Fibroblast of villous mesenchyme (primary cell): ENCODE data around the gene TACC2. TPM values are rescaled to one million over a fixed set of nuclear protein-coding genes. Genes with fewer than 3 reads are reported as not detected.

Experiments used
- DNase-seq: peaks from one replicate; pipeline ENCODE4 v3.0.0-alpha.2; 2010; ENCODE audit warnings: low read depth
- H3K4me3 ChIP-seq: 2 replicates; pipeline ENCODE4 v1.5.1; 2011; ENCODE audit warnings: low read depth, mild to moderate bottlenecking, low read length
- total RNA-seq: library from RNA; depleted of rRNA; stranded (reverse); fragments of >200 nt; gene quantifications from 2 replicates; pipeline ENCODE4 v1.2.3, GENCODE V29; 2012
- TF ChIP-seq, protein P1 (sequence below): IDR thresholded peaks from 2 replicates; pipeline ENCODE4 v1.5.1; 2012; ENCODE audit warnings: low read depth, mild to moderate bottlenecking, low read length; ENCODE audit not compliant: insufficient read depth

Gene TACC2
- total RNA-seq, 1 donor, result 5.6 TPM

DNA sequence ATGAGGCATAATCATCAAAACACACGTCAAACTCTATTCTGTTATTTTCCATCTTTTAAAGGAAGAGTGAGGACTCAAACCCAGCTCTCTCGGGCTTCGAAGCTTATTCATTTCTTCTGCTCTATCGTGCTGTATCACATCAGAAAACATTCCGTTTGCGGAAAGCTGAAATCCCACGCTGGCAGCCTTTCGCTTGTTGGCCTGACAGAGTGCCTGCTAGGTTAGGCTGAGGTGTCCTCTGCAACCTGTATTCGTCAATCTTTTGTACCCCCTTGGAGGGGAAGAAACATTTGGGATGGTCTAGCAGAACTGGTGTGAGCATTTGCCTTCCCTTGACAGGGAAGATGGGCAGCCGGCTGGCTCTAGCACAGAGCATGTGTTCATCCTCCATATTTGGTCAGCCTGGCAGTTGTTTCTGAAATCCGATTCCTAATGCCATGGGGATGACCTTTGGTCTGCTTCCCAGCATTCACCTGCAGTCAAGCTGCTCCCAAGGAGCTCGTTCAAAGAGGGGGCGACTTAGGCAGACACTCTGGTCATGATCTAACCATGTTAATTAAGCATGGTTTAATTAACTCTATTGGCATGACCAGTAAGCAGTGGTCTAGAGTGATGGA is 55.2 kb downstream of the TACC2 start:
- no peak overlapping the region for H3K4me3 ChIP-seq
- peak; percentile 35 for DNase-seq
- TF ChIP-seq, protein P1, sequence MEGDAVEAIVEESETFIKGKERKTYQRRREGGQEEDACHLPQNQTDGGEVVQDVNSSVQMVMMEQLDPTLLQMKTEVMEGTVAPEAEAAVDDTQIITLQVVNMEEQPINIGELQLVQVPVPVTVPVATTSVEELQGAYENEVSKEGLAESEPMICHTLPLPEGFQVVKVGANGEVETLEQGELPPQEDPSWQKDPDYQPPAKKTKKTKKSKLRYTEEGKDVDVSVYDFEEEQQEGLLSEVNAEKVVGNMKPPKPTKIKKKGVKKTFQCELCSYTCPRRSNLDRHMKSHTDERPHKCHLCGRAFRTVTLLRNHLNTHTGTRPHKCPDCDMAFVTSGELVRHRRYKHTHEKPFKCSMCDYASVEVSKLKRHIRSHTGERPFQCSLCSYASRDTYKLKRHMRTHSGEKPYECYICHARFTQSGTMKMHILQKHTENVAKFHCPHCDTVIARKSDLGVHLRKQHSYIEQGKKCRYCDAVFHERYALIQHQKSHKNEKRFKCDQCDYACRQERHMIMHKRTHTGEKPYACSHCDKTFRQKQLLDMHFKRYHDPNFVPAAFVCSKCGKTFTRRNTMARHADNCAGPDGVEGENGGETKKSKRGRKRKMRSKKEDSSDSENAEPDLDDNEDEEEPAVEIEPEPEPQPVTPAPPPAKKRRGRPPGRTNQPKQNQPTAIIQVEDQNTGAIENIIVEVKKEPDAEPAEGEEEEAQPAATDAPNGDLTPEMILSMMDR, result no peak

DNA sequence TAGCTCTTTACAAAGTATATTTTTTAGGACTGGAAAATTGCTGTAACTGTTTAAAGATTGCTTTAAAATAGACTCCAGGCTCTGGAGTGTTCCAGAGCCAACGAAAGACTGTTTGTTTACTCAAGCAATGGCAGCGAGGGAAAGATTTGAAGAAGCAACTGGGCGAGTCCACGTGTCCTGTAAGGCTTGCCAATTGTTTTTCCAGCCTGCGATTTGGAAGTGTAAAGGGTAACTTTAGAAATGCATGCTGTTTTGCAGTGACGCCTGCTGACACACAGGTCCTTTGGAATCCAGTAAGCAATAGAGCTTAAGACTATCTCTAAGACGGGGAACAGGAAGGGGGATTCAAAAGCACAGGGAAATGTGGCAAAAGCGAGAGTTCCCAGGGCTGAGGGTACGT is 55.8 kb downstream of the TACC2 start:
- no peak overlapping the region for H3K4me3 ChIP-seq

DNA sequence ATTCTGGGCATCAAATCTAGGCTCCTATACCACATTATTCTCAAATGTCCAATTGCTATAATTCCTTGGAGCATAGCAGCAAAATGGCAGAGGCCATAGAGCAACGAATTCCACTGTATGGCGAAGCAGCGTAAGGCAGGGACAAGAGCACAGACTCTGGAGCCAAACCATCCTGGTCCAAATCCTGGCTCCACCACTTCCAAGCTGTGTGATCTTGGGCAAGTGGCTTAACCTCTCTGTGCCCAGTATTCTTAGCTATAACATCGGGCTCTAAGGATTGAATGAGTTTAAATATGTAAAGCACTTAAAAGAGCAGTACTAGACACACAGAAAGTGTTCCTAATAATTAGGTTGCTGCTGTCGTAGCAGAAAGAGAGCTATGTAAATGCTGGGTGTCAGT is 56.2 kb downstream of the TACC2 start:
- no peak for DNase-seq
- H3K4me3 ChIP-seq, result no peak overlapping the region
- TF ChIP-seq, protein P1, result no peak

More for the DNA sequence above, 55.8 kb downstream of the TACC2 start:
- peak; percentile 41 for DNase-seq
- TF ChIP-seq, protein P1, result no peak

DNA sequence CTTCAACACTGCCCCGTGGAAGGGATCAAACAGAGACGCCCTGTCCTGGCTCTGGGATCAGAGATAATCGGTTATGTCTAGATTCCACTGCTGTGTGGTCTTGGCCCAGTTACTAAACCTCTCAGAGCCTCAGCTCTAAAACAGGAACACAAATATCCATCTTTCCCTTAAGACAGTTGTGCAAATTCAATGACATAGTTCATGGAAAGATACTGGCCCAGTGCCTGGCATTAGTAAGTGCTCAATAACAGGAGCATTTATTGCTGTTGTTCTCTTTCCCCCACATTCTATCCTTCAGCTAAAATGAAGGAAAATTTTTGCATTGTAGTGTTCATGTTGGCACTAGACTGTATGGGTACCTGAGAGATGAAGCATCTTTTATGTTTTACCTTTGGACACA is 58.6 kb downstream of the TACC2 start:
- no peak for DNase-seq
- TF ChIP-seq, protein P1, result no peak
- no peak overlapping the region for H3K4me3 ChIP-seq

DNA sequence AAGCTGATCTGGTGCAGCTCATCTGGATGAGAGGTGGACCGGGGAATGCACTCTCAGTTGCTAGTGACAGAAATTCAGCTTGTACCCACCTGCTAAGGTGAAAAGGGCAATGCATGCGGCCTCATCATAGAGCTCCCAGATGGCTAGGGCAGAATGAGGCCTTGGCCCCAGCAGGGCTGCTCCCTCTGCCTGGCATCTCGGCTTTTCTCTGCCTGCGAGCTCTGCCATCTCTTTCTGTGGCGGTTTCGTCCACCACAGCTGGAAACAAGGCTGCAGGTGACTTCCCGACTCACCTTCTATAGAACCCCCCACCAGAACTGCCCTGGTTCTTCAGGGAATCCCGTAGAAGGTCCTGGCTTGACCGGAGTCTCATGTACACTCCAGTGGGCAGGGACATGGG is 60.1 kb downstream of the TACC2 start:
- TF ChIP-seq, protein P1, result no peak
- no peak overlapping the region for H3K4me3 ChIP-seq
- no peak for DNase-seq

DNA sequence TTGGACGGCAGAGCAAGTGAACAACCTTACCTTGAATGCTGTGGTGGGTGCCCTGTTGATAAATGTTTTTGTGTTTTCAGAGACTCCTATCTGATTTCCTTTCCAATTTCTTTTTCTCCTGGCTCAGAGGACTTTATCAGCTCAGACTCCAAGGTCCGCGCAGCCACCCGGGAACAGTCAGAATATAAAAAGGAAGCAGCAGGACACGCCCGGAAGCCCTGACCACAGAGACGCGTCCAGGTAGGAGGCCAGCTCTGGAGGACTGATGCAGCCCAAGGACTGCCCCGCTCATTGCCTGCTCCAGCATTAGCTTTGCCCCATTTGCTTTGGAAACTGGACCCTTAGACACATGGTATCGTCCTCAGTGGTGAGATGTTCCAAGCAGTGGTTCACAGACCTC is 61.3 kb downstream of the TACC2 start:
- H3K4me3 ChIP-seq, result no peak overlapping the region
- TF ChIP-seq, protein P1, result no peak

DNA sequence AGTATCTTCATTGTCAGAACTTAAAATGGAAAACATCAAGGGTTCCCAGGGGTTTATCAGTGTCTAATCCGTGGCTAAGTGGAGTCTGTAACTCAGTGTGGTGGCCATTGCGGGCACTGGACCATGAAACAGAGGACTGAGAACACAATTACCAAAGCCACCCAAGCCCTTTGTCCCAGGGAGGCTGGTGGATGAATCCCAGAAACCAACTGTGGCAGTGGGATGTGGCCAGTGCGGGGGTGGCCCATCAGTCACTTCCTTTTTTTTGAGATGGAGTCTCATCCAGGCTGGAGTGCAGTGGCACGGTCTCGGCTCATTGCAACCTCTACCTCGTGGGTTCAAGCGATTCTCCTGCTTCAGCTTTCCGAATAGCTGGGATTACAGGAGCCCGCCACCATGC is 61.8 kb downstream of the TACC2 start:
- TF ChIP-seq, protein P1, result no peak
- no peak overlapping the region for H3K4me3 ChIP-seq
- no peak for DNase-seq

More for the DNA sequence above, 61.3 kb downstream of the TACC2 start:
- DNase-seq, result no peak
